Activated CD8-positive, alpha-beta memory T cell treated with anti-CD3 and anti-CD28 coated beads for 24 hours (primary cell): ENCODE data around the gene MAP3K15.

Source experiments
- DNase-seq: peaks from one replicate; pipeline ENCODE4 v3.0.0-alpha.2; 2020

Gene MAP3K15, protein sequence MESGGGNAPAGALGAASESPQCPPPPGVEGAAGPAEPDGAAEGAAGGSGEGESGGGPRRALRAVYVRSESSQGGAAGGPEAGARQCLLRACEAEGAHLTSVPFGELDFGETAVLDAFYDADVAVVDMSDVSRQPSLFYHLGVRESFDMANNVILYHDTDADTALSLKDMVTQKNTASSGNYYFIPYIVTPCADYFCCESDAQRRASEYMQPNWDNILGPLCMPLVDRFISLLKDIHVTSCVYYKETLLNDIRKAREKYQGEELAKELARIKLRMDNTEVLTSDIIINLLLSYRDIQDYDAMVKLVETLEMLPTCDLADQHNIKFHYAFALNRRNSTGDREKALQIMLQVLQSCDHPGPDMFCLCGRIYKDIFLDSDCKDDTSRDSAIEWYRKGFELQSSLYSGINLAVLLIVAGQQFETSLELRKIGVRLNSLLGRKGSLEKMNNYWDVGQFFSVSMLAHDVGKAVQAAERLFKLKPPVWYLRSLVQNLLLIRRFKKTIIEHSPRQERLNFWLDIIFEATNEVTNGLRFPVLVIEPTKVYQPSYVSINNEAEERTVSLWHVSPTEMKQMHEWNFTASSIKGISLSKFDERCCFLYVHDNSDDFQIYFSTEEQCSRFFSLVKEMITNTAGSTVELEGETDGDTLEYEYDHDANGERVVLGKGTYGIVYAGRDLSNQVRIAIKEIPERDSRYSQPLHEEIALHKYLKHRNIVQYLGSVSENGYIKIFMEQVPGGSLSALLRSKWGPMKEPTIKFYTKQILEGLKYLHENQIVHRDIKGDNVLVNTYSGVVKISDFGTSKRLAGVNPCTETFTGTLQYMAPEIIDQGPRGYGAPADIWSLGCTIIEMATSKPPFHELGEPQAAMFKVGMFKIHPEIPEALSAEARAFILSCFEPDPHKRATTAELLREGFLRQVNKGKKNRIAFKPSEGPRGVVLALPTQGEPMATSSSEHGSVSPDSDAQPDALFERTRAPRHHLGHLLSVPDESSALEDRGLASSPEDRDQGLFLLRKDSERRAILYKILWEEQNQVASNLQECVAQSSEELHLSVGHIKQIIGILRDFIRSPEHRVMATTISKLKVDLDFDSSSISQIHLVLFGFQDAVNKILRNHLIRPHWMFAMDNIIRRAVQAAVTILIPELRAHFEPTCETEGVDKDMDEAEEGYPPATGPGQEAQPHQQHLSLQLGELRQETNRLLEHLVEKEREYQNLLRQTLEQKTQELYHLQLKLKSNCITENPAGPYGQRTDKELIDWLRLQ (N-terminal part only)

DNA sequence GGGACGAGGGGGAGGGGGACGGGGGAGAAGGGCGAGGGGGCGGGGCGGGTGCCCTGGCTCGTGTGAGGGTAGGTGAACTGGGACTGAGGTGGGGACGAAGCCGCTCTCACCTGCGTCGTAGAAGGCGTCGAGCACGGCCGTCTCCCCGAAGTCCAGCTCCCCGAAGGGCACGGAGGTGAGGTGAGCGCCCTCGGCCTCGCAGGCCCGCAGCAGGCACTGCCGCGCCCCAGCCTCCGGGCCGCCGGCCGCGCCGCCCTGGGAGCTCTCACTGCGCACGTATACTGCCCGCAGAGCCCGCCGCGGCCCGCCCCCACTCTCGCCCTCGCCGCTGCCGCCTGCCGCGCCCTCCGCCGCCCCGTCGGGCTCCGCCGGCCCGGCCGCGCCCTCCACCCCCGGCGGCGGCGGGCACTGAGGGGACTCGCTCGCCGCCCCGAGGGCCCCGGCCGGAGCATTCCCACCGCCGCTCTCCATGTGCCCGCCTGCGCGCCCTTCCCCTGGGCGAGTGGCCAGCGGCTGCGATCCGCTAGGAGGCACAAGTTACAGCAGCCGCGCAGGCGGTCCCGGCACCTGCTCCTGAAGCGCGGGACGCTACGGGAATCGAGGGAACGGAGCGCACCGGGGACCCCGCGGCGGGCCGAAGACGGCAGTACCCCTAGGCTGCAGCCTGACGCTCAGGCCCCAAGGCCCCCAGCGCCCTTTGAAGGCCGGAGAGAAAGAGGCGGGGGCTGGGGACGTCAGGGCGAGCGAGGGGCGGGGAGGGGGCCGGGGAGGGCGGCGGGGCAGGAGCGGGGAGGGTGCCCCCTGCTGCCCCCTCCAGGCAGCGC lies at the start of gene MAP3K15:
MAP3K15 (minus strand) TSS at position 718 of the 824 bp plus-strand sequence; CDS start at position 471, 247 bp downstream.
- DNase-seq, result peak; percentile 59

GRCh38 chrX:19564606-19565005 lies 49.3 kb upstream of the MAP3K15 start:
- DNase-seq, result no peak

GRCh38 chrX:19563746-19564145 lies 48.4 kb upstream of the MAP3K15 start:
- DNase-seq, result no peak

- no peak for DNase-seq
These were observed 48.0 kb upstream of the MAP3K15 start for GRCh38 chrX:19563327-19563726.

GRCh38 chrX:19560611-19561010 lies 45.3 kb upstream of the MAP3K15 start:
- no peak for DNase-seq

- DNase-seq, result no peak
These were observed 42.5 kb upstream of the MAP3K15 start for GRCh38 chrX:19557822-19558221.

DNA sequence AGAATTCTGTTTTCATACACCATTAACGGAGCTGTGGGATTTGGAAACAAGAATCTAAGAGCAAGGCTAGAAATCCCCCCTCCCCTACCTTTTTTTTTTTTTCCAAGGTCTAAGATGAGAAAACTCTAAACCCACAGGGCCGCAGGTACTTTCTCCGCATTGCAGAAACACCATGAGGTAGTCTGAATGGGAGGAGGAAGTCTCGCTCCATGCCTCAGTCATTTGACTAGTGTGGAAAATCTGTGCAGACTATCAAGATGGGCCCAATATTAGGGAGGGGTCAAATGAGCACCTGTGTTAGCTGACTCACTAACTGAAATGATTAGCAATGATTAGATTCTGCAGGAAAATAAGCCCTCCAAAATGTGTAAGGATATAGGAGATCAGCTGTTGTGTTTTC lies 40.9 kb upstream of the MAP3K15 start:
- DNase-seq, result no peak

GRCh38 chrX:19555683-19556082 lies 40.4 kb upstream of the MAP3K15 start:
- no peak for DNase-seq

DNA sequence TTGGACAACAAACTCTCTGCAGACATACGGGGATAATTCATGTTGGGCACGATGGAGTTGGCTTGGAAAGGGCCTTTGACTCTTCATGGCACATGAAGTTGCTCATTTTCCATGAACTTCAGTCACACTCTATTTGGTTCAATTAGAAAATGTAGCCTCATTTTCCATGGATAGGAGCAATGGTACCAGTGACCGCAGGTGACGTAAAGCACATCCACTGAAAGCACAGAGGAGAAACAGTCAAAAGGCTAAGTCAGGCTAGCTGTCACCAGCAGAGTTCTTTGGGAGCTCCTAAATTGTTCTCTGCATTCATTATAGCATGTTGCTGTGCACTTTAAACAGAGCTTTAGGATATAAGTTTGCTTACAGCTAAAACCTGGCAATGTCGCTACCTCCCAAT lies 39.9 kb upstream of the MAP3K15 start:
- no peak for DNase-seq

GRCh38 chrX:19554786-19555185 lies 39.5 kb upstream of the MAP3K15 start:
- DNase-seq, result no peak

DNA sequence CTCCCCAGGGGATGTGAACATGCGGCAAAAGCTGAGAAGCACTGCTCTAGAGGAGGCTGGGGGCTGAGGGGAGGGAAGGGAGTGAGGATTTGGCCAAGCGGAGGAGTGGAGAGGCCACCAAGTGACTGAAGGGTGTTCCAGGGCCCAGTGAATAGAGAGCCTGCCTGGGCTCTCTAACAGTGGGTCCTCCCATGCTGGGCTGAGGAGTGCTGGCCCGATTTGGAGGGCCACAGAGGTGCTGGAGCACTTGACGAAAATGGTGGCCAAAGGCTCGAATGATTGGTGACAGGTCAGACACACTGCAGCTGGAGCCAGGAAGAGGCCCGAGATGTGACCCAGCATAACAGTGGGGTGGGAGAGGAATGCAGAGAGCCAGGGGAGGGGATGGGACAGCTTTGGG lies 37.5 kb upstream of the MAP3K15 start:
- no peak for DNase-seq

DNA sequence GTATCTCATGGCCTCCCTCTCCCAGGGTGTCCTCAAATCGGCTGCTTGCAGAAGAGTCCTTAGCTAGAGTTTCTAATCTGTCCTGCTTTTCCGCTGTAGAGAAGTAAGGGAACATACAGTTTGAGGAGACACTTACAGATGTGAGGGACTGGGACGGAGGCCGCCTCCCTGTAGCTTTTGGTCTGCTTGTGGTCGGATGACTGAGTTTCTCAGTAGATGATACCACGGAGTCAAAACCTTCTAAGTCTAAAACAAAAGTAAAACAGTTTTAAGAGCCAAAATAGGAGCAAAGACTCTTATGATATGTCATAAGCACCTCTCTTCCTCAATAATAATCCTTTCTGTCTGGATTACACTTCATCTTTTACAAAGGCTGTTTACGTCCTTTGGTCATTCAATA lies 34.5 kb upstream of the MAP3K15 start:
- DNase-seq, result no peak

DNA sequence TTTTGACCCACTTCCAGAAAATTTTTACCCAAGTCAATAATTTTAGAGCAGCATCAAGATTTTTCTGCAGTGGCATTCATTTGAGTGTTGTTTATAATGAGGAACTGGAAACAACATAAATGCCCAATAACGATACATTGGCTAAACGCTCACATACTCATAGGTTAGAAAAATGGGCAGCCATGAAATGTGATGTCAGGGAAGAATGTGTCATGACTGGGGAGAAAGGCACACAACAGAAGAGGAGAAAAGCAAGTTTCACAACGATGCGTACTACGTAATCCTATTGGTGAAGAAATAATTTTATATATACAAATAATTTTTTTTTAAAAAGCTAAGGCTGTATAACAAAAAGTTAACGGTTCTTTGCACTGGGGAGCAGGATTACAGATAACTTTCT lies 33.6 kb upstream of the MAP3K15 start:
- DNase-seq, result no peak

- no peak for DNase-seq
These were observed 33.0 kb upstream of the MAP3K15 start for GRCh38 chrX:19548279-19548678.

DNA sequence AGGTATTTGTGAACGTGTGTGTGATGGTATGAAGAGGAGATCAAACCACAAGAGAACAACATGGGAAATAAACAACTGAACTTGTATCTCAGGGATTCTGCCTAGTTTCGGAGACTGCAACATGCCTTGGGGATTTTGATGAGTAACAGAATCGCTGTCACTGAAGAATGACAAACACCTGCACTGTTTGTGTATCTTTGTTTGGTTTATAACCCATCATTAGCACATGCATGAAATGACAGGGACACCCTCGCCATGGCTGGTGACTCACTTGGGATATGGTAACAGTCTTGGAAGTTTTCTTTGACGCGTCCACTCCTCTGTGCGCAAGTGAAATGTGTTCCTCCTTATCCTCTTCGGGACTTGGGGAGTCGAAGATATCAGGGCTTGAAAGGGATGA lies 30.3 kb upstream of the MAP3K15 start:
- no peak for DNase-seq

- no peak for DNase-seq
These were observed 29.5 kb upstream of the MAP3K15 start for GRCh38 chrX:19544693-19545305.

DNA sequence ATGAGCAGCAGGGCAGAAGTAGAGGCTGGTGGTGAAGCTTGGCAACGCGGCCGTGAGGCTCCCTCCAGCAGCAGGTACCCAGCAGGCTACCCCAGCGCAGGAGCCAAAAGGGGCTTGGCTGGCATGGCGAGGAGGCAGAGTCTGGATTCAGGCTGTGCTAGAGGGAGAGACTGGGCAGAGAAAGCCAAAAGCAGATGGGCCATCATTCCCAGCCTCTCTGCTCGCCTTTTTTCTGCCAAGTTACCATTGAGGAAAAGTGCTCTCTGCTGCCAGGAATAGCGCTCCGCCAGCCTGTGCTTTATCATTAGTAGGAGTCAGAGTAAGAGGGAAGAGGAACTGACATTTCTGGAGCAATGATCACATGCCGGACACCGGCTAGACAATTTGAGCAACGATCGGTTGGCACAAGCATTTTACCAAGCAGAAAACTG lies 28.7 kb upstream of the MAP3K15 start:
- DNase-seq, result no peak

DNA sequence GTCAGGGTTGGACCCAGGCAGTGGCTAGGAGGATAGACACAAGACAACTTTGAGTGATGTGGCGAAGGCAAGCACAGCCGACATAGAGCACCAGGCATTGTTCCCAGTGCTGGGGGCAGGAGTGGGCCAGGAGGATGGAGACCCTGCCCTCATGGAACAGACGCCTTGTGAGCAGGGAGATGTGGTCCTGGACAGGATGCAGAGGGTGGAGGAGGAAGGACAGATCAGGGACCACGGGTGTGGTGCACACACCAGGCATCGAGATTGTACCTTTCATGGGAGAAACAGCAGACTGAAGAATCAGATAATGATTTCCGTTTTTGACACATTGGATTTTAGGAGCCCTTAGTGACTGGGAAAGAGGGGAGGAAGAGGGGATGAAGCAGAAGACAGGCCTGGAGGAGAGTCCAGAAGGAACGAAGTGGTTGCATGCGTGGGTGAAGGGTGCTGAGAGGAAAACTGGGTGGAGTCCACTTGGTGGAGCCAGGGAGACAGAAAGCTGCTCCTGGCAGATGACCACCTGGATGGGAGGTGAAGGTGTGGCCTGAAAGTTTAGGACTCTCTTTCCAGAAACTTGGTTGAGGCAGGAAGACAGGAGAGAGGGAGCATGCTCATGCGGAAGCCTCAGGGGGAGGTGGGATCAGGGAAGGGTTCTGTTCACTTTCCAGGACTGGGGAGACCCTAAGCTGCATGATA lies 27.9 kb upstream of the MAP3K15 start:
- no peak for DNase-seq

DNA sequence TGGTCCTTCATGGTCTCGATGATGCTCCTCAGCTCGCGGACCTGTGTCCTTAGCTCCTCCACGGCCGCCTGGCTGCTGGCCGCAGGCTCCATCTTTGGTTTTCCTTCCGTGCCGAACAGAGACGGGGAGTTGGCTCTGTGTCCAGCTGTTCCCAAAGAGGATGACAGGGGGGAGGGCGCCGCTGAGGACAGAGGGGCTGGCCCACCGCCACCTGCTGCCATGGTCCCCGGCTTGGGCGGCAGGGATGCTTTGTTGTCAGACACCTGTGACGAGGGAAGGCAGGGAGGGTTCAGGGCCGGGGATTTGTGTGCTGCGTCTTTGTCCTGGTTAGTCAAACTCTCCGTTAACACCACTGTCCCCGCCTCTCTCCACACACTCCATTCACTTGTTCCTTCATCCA lies 26.6 kb upstream of the MAP3K15 start:
- DNase-seq, result no peak

GRCh38 chrX:19541196-19541595 lies 25.9 kb upstream of the MAP3K15 start:
- DNase-seq, result no peak

- no peak for DNase-seq
These were observed 24.8 kb upstream of the MAP3K15 start for GRCh38 chrX:19540076-19540475.
